Spleen (tissue), 7 donors: ENCODE results near the gene ACOXL.

Experiments used
- CTCF ChIP-seq, 11 experiments: fragments of 200-600 bp in 7 of 11; fragments of 450-650 bp in 4 of 11; sonication (generic) in 4 of 11; IDR thresholded peaks in 8 of 11; conservative IDR thresholded peaks in 3 of 11; 1 replicate in 7 of 11; 2 replicates in 4 of 11; pipeline versions ENCODE4 v1.4.0 to v1.8.0; 2016 to 2021; ENCODE audit warnings: antibody characterized with exemption in 11 of 11, inconsistent platforms in 4 of 11, mild to moderate bottlenecking in 1 of 11
- POLR2A ChIP-seq, 3 donors: fragments of 450-650 bp; IDR thresholded peaks; one replicate each; pipeline ENCODE4 v1.5.1; 2017; ENCODE audit warnings: antibody characterized with exemption in 3 of 3, mild to moderate bottlenecking in 1 of 3
- donor health status: DM: no; HTN: no; CAD: no; lungs with moderate emphysema.
- donor health status: DM: no; HTN: no; CAD: no.
- donor health status: DM: no; HTN: no; CAD: no.

- TF ChIP-seq CTCF (IDR thresholded peaks at IDR 0.05 in 8 of 11, conservative IDR thresholded peaks at IDR 0.05 in 3 of 11) (no peak), POLR2A (IDR thresholded peaks at IDR 0.05) (no peak)
These were observed 90.8 kb downstream of the ACOXL start for GRCh38 chr2:110823165-110823564.
